OCI-LY1 (cell line): ENCODE data around the gene GOLGA6L10.
"Not testable (repeated sequence)": the region's sequence is repeated elsewhere in the genome, so short reads cannot be mapped to it uniquely, and the experiment has no call there.

Experiments used
- EZH2 ChIP-seq: fragments of 200-600 bp; sonication (generic), shearing (Covaris generic); IDR thresholded peaks from 2 replicates; pipeline ENCODE4 v1.8.0; 2017; ENCODE audit warnings: borderline replicate concordance, mixed run types, mild to moderate bottlenecking, antibody characterized with exemption, low read length, moderate library complexity, mixed read lengths
- TF ChIP-seq, protein P1 (sequence below): fragments of 200-600 bp; sonication (generic), shearing (Covaris generic); IDR thresholded peaks from 2 replicates; pipeline ENCODE4 v1.5.1; 2017; ENCODE audit warnings: mild to moderate bottlenecking, antibody characterized with exemption, low read length, moderate library complexity, mixed read lengths

DNA sequence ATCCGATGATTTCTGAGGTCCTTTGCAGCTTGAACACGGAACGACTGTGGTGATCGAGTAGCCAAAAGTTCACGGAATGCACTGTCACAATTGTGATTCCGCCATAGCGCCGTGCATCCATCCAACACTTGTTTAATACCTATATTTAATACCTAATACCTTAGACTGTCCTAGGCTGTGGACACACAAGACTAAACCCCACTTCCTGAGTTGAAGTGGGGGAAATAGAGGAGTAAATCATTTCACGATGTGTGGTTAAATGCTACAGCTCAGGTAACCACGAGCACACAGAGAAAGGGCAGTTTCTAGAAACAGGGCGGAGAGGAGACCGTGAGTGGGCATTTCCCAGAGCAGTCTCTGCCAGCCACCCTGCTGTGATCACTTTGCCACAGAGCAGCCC is 5.3 kb upstream of the GOLGA6L10 start:
- TF ChIP-seq, protein P1, sequence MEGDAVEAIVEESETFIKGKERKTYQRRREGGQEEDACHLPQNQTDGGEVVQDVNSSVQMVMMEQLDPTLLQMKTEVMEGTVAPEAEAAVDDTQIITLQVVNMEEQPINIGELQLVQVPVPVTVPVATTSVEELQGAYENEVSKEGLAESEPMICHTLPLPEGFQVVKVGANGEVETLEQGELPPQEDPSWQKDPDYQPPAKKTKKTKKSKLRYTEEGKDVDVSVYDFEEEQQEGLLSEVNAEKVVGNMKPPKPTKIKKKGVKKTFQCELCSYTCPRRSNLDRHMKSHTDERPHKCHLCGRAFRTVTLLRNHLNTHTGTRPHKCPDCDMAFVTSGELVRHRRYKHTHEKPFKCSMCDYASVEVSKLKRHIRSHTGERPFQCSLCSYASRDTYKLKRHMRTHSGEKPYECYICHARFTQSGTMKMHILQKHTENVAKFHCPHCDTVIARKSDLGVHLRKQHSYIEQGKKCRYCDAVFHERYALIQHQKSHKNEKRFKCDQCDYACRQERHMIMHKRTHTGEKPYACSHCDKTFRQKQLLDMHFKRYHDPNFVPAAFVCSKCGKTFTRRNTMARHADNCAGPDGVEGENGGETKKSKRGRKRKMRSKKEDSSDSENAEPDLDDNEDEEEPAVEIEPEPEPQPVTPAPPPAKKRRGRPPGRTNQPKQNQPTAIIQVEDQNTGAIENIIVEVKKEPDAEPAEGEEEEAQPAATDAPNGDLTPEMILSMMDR: not testable (repeated sequence)
- TF ChIP-seq EZH2: not testable (repeated sequence)
